GM23338 (cell line): ENCODE data around the gene MCC. TPM values are rescaled to one million over a fixed set of nuclear protein-coding genes. Genes with fewer than 3 reads are reported as not detected.

Experiments
- ATAC-seq: fragments of 200-7000 bp; cut with Tn5 transposase; 3 replicates; pipeline ENCODE4 v1.9.1; 2020
- DNase-seq: peaks from one replicate; pipeline ENCODE4 v3.0.0-alpha.2; 2015; ENCODE audit warnings: low spot score
- H2AFZ ChIP-seq: fragments of 200-600 bp; sonication (generic); 2 replicates; pipeline ENCODE4 v1.8.0; 2016; ENCODE audit warnings: antibody characterized with exemption, mild to moderate bottlenecking, moderate library complexity
- H3F3A ChIP-seq: fragments of 200-600 bp; sonication (generic); replicated peaks from 2 replicates; pipeline ENCODE4 v1.8.0; 2017; ENCODE audit warnings: antibody characterized with exemption, mixed run types, low read depth
- H3K27ac ChIP-seq: fragments of 200-600 bp; sonication (generic); 2 replicates; pipeline ENCODE4 v1.6.1; 2016; ENCODE audit warnings: low read depth
- H3K27me3 ChIP-seq: fragments of 200-600 bp; sonication (generic); 2 replicates; pipeline ENCODE4 v1.8.0; 2016; ENCODE audit warnings: mild to moderate bottlenecking, mixed run types, moderate library complexity; ENCODE audit not compliant: insufficient read depth
- H3K36me3 ChIP-seq: fragments of 200-600 bp; sonication (generic); 2 replicates; pipeline ENCODE4 v1.8.0; 2016; ENCODE audit warnings: mild to moderate bottlenecking; ENCODE audit not compliant: insufficient read depth
- H3K4me1 ChIP-seq: fragments of 200-600 bp; sonication (generic); 2 replicates; pipeline ENCODE4 v1.8.0; 2016; ENCODE audit warnings: mild to moderate bottlenecking, moderate library complexity; ENCODE audit not compliant: insufficient read depth
- H3K4me2 ChIP-seq: fragments of 200-600 bp; sonication (generic); 2 replicates; pipeline ENCODE4 v1.7.1; 2017; ENCODE audit warnings: mixed run types
- H3K4me3 ChIP-seq: fragments of 200-600 bp; sonication (generic); 2 replicates; pipeline ENCODE4 v1.6.1; 2016; ENCODE audit warnings: mixed run types
- H3K79me2 ChIP-seq: fragments of 200-600 bp; sonication (generic); replicated peaks from 2 replicates; pipeline ENCODE4 v1.8.0; 2017; ENCODE audit warnings: mild to moderate bottlenecking; ENCODE audit not compliant: insufficient read depth
- H3K9me2 ChIP-seq: fragments of 200-600 bp; sonication (generic); 2 replicates; pipeline ENCODE4 v1.8.0; 2017; ENCODE audit not compliant: insufficient read depth
- H4K20me1 ChIP-seq: fragments of 200-600 bp; sonication (generic); replicated peaks from 2 replicates; pipeline ENCODE4 v1.8.0; 2017; ENCODE audit warnings: mild to moderate bottlenecking; ENCODE audit not compliant: insufficient read depth
- H3K27ac Mint-ChIP-seq: 2 replicates; pipeline ENCODE4 v1.8.0; 2020; ENCODE audit warnings: inconsistent platforms, mild to moderate bottlenecking, moderate library complexity, mixed read lengths
- H3K27me3 Mint-ChIP-seq: 3 replicates; pipeline ENCODE4 v1.8.0; 2022; ENCODE audit warnings: low read depth, mild to moderate bottlenecking, moderate library complexity, mixed read lengths, inconsistent platforms; ENCODE audit not compliant: insufficient read depth, poor library complexity
- H3K36me3 Mint-ChIP-seq: 3 replicates; pipeline ENCODE4 v1.8.0; 2021; ENCODE audit warnings: low read depth, mild to moderate bottlenecking, inconsistent platforms, moderate library complexity, mixed read lengths
- H3K4me1 Mint-ChIP-seq: 3 replicates; pipeline ENCODE4 v1.8.0; 2020; ENCODE audit warnings: mild to moderate bottlenecking, inconsistent platforms, mixed read lengths
- H3K4me3 Mint-ChIP-seq: 3 replicates; pipeline ENCODE4 v1.8.0; 2021; ENCODE audit warnings: moderate library complexity, mild to moderate bottlenecking, inconsistent platforms, mixed read lengths
- H3K9me3 Mint-ChIP-seq: 3 replicates; pipeline ENCODE4 v1.8.0; 2020; ENCODE audit warnings: moderate library complexity, mild to moderate bottlenecking, inconsistent platforms, mixed read lengths
- CREB1 ChIP-seq: fragments of 250-450 bp; sonication (Bioruptor Pico); IDR thresholded peaks from 2 replicates; pipeline ENCODE4 v1.5.0; 2020; ENCODE audit warnings: low read depth, mild to moderate bottlenecking, moderate library complexity
- EZH2 ChIP-seq: fragments of 200-600 bp; sonication (generic); IDR thresholded peaks from one replicate; pipeline ENCODE4 v1.8.0; 2017; ENCODE audit warnings: antibody characterized with exemption, mild to moderate bottlenecking, low read depth; ENCODE audit not compliant: unreplicated experiment
- JUNB ChIP-seq: IDR thresholded peaks from one replicate; pipeline ENCODE4 v1.6.1; 2016; ENCODE audit warnings: antibody characterized with exemption; ENCODE audit not compliant: unreplicated experiment
- NANOG ChIP-seq: IDR thresholded peaks from 2 replicates; pipeline ENCODE4 v1.6.1; 2016; ENCODE audit warnings: antibody characterized with exemption, borderline replicate concordance
- REST ChIP-seq: IDR thresholded peaks from one replicate; pipeline ENCODE4 v1.6.1; 2018; ENCODE audit warnings: antibody characterized with exemption; ENCODE audit not compliant: unreplicated experiment
- STAT1 ChIP-seq: IDR thresholded peaks from one replicate; pipeline ENCODE4 v1.6.1; 2016; ENCODE audit warnings: antibody characterized with exemption; ENCODE audit not compliant: unreplicated experiment
- polyA plus RNA-seq: library from polyadenylated mRNA; unstranded; fragments of >200 nt; fragmentation: Nextera tagmentation; extraction: Ambion mirVana; gene quantifications from 2 replicates; pipeline ENCODE4 v1.2.1, GENCODE V29; 2016
- total RNA-seq: library from RNA; depleted of rRNA; stranded (reverse); fragments of >200 nt; shearing (Covaris generic); gene quantifications from 2 replicates; pipeline ENCODE4 v1.2.3, GENCODE V29; 2014

The MCC gene
- total and polyA plus RNA-seq, 2 experiments from 2014 or later, result 3.8 to 10.1 TPM

- peaks cover 5% of the 10 kb centered on the region; the same call in 1 of the 2 replicates for H3K9me2 ChIP-seq
- no peaks in the 10 kb centered on the region for H3F3A ChIP-seq
- peaks cover 3% of the 10 kb centered on the region; the same call in 2 of the 3 replicates for H3K36me3 Mint-ChIP-seq
- H3K79me2 ChIP-seq, result no peaks in the 10 kb centered on the region
- H3K27ac ChIP-seq, result no peak overlapping the region
- H3K27me3 Mint-ChIP-seq, result peaks cover 7% of the 10 kb centered on the region
- no peaks in the 10 kb centered on the region for H3K27me3 ChIP-seq
- H3K4me3 ChIP-seq, result no peak overlapping the region
- ATAC-seq (no peak), DNase-seq (no peak)
- H2AFZ ChIP-seq, result no peak overlapping the region
- no peak overlapping the region for H3K4me2 ChIP-seq
- H3K9me3 Mint-ChIP-seq, result no peaks in the 10 kb centered on the region
- no peak overlapping the region for H3K27ac Mint-ChIP-seq
- H3K36me3 ChIP-seq, result no peaks in the 10 kb centered on the region
- no peaks in the 10 kb centered on the region for H3K4me1 Mint-ChIP-seq
- H3K4me3 Mint-ChIP-seq, result no peak overlapping the region
- H4K20me1 ChIP-seq, result no peaks in the 10 kb centered on the region
- TF ChIP-seq NANOG, result no peak
- no peak for TF ChIP-seq JUNB
- no peak for TF ChIP-seq EZH2
- no peak for TF ChIP-seq CREB1 (CRISPR knock-in tag)
- TF ChIP-seq REST, result no peak
- H3K4me1 ChIP-seq, result no peaks in the 10 kb centered on the region
These were observed 52.7 kb downstream of the MCC start for GRCh38 chr5:113435575-113435974.

- Mint-ChIP-seq H3K4me1 (no peaks in the 10 kb centered on the region), H3K27ac (no peak within 1 kb of the TSS), H3K27me3 (peaks cover 7% of the 10 kb centered on the region), H3K36me3 (peaks cover 3% of the 10 kb centered on the region; the same call in 2 of the 3 replicates), H3K4me3 (no peak within 1 kb of the TSS), H3K9me3 (no peaks in the 10 kb centered on the region)
- no peaks in the 10 kb centered on the region for H3K79me2 ChIP-seq
- H3F3A ChIP-seq, result no peaks in the 10 kb centered on the region
- DNase-seq (no peak), ATAC-seq (no peak)
- H3K36me3 ChIP-seq, result no peaks in the 10 kb centered on the region
- peaks cover 10% of the 10 kb centered on the region; the same call in 1 of the 2 replicates for H3K9me2 ChIP-seq
- no peak within 1 kb of the TSS for H3K27ac ChIP-seq
- no peak within 1 kb of the TSS for H3K4me2 ChIP-seq
- no peak within 1 kb of the TSS for H3K4me3 ChIP-seq
- no peaks in the 10 kb centered on the region for H3K4me1 ChIP-seq
- no peak within 1 kb of the TSS for H2AFZ ChIP-seq
- TF ChIP-seq STAT1, result no peak
- H4K20me1 ChIP-seq, result no peaks in the 10 kb centered on the region
- no peaks in the 10 kb centered on the region for H3K27me3 ChIP-seq
These were observed 53.4 kb downstream of the MCC start, which contains the start of gene TSSK1B for GRCh38 chr5:113434889-113435288. TSS of gene TSSK1B (minus strand) at chr5:113434989. CDS start at chr5:113434839, 150 bp downstream.
